OCI-LY3 (cell line): ENCODE measurements around the gene RTKN.

Experiments used
- EZH2phosphoT487 ChIP-seq: fragments of 200-600 bp; shearing (Covaris generic); IDR thresholded peaks from 2 replicates; pipeline ENCODE4 v1.6.1; 2018; ENCODE audit warnings: antibody characterized with exemption, mixed run types, low read depth
- TF ChIP-seq, protein P1 (sequence below): fragments of 200-600, 300-600 bp; sonication (generic); IDR thresholded peaks from 2 replicates; pipeline ENCODE4 v1.5.1; 2014; ENCODE audit warnings: antibody characterized with exemption, low read length, low read depth

DNA sequence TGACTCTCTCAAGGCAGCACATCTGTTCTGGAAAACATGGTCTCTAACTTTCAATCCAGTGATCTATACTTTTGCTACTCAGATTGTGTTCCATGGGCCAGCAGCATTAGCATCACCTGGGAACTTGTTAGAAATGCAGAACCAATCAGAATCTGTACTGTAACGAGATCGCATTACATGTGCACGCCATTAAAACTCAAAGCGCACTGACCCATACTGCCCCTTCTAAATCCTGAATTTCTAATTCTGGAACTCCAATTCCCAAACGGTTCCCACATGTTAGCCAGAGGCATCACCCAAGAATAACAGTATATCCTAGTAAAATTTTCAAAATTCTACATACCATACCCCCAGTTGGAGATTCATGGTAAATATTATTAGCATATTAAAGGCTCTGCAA, 51.1 kb downstream of the RTKN start:
- TF ChIP-seq, protein P1, sequence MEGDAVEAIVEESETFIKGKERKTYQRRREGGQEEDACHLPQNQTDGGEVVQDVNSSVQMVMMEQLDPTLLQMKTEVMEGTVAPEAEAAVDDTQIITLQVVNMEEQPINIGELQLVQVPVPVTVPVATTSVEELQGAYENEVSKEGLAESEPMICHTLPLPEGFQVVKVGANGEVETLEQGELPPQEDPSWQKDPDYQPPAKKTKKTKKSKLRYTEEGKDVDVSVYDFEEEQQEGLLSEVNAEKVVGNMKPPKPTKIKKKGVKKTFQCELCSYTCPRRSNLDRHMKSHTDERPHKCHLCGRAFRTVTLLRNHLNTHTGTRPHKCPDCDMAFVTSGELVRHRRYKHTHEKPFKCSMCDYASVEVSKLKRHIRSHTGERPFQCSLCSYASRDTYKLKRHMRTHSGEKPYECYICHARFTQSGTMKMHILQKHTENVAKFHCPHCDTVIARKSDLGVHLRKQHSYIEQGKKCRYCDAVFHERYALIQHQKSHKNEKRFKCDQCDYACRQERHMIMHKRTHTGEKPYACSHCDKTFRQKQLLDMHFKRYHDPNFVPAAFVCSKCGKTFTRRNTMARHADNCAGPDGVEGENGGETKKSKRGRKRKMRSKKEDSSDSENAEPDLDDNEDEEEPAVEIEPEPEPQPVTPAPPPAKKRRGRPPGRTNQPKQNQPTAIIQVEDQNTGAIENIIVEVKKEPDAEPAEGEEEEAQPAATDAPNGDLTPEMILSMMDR = no peak
- TF ChIP-seq EZH2phosphoT487 = no peak
